Spleen (tissue), 7 donors: ENCODE data around the gene DNAJC8.

ENCODE experiments used
- POLR2A ChIP-seq, 3 donors: fragments of 450-650 bp; IDR thresholded peaks; one replicate each; pipeline ENCODE4 v1.5.1; 2017; ENCODE audit warnings: antibody characterized with exemption in 3 of 3, mild to moderate bottlenecking in 1 of 3
- TF ChIP-seq, protein P1 (sequence below), 11 experiments: fragments of 200-600 bp in 7 of 11; fragments of 450-650 bp in 4 of 11; sonication (generic) in 4 of 11; IDR thresholded peaks in 8 of 11; conservative IDR thresholded peaks in 3 of 11; 1 replicate in 7 of 11; 2 replicates in 4 of 11; pipeline versions ENCODE4 v1.4.0 to v1.8.0; 2016 to 2021; ENCODE audit warnings: antibody characterized with exemption in 11 of 11, inconsistent platforms in 4 of 11, mild to moderate bottlenecking in 1 of 11
- donor health status: DM: no; HTN: no; CAD: no; lungs with moderate emphysema.
- donor health status: DM: no; HTN: no; CAD: no.
- donor health status: DM: no; HTN: no; CAD: no.

DNA sequence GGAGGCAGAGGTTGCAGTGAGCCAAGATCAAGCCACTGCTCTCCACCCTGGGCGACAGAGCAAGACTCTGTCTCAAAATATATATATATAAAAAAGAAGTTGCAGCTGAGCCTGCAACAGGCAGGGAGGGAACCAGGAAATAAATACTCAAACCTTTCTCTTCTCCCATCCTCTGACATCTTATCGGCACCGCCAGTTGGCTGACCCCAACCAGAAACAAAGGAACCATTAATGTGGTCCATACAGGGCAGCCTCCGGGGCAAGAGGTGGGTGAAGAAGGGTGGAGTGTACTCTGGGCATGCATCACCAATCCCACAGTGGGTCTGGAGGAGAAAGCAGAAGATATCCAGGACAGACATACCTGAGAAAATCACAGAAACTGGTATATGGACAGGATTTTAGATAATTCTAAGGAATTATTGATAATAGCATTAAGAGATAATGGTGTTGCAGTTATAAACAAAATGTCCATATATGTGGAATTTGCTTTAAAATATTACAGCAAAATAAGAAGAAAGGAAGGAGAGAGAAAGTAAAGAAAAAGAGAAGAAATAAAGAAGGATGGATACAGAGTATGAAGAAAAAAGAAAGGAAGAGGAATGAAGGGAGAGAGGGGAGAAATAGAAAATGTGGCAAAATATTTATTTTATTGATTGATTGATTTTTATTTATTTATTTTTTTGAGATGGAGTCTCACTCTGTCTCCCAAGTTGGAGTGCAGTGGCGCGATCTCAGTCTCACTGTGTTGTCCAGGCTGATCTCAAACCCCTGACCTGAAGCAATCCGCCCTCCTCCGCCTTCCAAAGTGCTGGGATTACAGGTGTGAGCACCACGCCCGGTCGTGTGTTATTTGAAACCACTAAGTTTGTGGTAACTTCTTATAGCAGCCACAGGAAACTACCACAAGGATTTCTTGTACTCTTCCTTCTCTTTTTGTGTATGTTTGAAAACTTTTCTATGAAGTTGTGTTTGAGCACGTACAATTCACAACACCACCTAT, 52.2 kb downstream of the DNAJC8 start:
- TF ChIP-seq, protein P1, sequence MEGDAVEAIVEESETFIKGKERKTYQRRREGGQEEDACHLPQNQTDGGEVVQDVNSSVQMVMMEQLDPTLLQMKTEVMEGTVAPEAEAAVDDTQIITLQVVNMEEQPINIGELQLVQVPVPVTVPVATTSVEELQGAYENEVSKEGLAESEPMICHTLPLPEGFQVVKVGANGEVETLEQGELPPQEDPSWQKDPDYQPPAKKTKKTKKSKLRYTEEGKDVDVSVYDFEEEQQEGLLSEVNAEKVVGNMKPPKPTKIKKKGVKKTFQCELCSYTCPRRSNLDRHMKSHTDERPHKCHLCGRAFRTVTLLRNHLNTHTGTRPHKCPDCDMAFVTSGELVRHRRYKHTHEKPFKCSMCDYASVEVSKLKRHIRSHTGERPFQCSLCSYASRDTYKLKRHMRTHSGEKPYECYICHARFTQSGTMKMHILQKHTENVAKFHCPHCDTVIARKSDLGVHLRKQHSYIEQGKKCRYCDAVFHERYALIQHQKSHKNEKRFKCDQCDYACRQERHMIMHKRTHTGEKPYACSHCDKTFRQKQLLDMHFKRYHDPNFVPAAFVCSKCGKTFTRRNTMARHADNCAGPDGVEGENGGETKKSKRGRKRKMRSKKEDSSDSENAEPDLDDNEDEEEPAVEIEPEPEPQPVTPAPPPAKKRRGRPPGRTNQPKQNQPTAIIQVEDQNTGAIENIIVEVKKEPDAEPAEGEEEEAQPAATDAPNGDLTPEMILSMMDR (IDR thresholded peaks at IDR 0.05 in 8 of 11, conservative IDR thresholded peaks at IDR 0.05 in 3 of 11) = no peak
- TF ChIP-seq POLR2A (IDR thresholded peaks at IDR 0.05) = no peak
